Lower leg skin (tissue), 3 donors: ENCODE data around the gene PROM2.

Experiments used
- CTCF ChIP-seq, 3 donors: fragments of 450-650 bp; IDR thresholded peaks; one replicate each; pipeline ENCODE4 v1.5.1; 2016; ENCODE audit warnings: antibody characterized with exemption in 3 of 3, mild to moderate bottlenecking in 3 of 3, moderate library complexity in 2 of 3
- POLR2A ChIP-seq, 2 donors: fragments of 450-650 bp; IDR thresholded peaks; one replicate each; pipeline ENCODE4 v1.6.1; 2016 to 2017; ENCODE audit warnings: antibody characterized with exemption in 2 of 2, mild to moderate bottlenecking in 1 of 2, moderate library complexity in 1 of 2

GRCh38 chr2:95314964-95315611, 40.8 kb downstream of the PROM2 start:
- no peak for TF ChIP-seq CTCF (IDR thresholded peaks at IDR 0.05)
- no peak for TF ChIP-seq POLR2A (IDR thresholded peaks at IDR 0.05)
